Activated T-cell treated with anti-CD3 and anti-CD28 coated beads, Interleukin-2, amount 50 U/mL, for 24 hours (primary cell): ENCODE measurements around the gene KRTAP10-1.

Experiments used
- DNase-seq: peaks from one replicate; pipeline ENCODE4 v3.0.0-alpha.2; 2020
- H3K27ac Mint-ChIP-seq: 2 replicates; pipeline ENCODE4 v1.8.0; 2020; ENCODE audit warnings: mild to moderate bottlenecking, mixed read lengths
- H3K27me3 Mint-ChIP-seq: 2 replicates; pipeline ENCODE4 v1.8.0; 2020; ENCODE audit warnings: mixed read lengths
- H3K36me3 Mint-ChIP-seq: 2 replicates; pipeline ENCODE4 v1.8.0; 2020; ENCODE audit warnings: low read depth, mixed read lengths
- H3K4me1 Mint-ChIP-seq: 2 replicates; pipeline ENCODE4 v1.8.0; 2020; ENCODE audit warnings: low read depth, mixed read lengths
- H3K4me3 Mint-ChIP-seq: 2 replicates; pipeline ENCODE4 v1.8.0; 2020; ENCODE audit warnings: mild to moderate bottlenecking, moderate library complexity, mixed read lengths
- H3K9me3 Mint-ChIP-seq: 2 replicates; pipeline ENCODE4 v1.8.0; 2020; ENCODE audit warnings: mixed read lengths

The KRTAP10-1 gene

GRCh38 chr21:44547656-44548331 lies 7.8 kb upstream of the KRTAP10-1 start:
- Mint-ChIP-seq H3K27ac (peak overlapping the region; percentile 91), H3K36me3 (peaks cover 18% of the 10 kb centered on the region), H3K4me1 (peaks cover 24% of the 10 kb centered on the region), H3K9me3 (peaks cover 15% of the 10 kb centered on the region), H3K27me3 (no peaks in the 10 kb centered on the region), H3K4me3 (peak overlapping the region; percentile 53)
- peak; percentile 52 for DNase-seq

GRCh38 chr21:44544566-44544965 lies 4.6 kb upstream of the KRTAP10-1 start:
- Mint-ChIP-seq H3K27me3 (no peaks in the 10 kb centered on the region), H3K9me3 (peaks cover 15% of the 10 kb centered on the region), H3K36me3 (peaks cover 18% of the 10 kb centered on the region), H3K4me3 (no peak overlapping the region), H3K27ac (no peak overlapping the region), H3K4me1 (peaks cover 24% of the 10 kb centered on the region)
- DNase-seq: no peak

GRCh38 chr21:44542716-44543115 lies 2.7 kb upstream of the KRTAP10-1 start:
- no peak for DNase-seq
- peaks cover 14% of the 10 kb centered on the region for H3K9me3 Mint-ChIP-seq
- peaks cover 9% of the 10 kb centered on the region for H3K4me1 Mint-ChIP-seq
- no peak overlapping the region for H3K4me3 Mint-ChIP-seq
- H3K27ac Mint-ChIP-seq: no peak overlapping the region
- peaks cover 16% of the 10 kb centered on the region for H3K36me3 Mint-ChIP-seq
- H3K27me3 Mint-ChIP-seq: no peaks in the 10 kb centered on the region

GRCh38 chr21:44540741-44541288 lies 820 bp upstream of the KRTAP10-1 start:
- peaks cover 4% of the 10 kb centered on the region for H3K36me3 Mint-ChIP-seq
- H3K4me1 Mint-ChIP-seq: no peaks in the 10 kb centered on the region
- H3K27me3 Mint-ChIP-seq: no peaks in the 10 kb centered on the region
- peaks cover 5% of the 10 kb centered on the region for H3K9me3 Mint-ChIP-seq
- no peak overlapping the region for H3K4me3 Mint-ChIP-seq
- H3K27ac Mint-ChIP-seq: no peak overlapping the region
- DNase-seq: no peak

GRCh38 chr21:44539046-44539445 lies 949 bp downstream of the KRTAP10-1 start:
- Mint-ChIP-seq H3K4me3 (no peak overlapping the region), H3K9me3 (no peaks in the 10 kb centered on the region), H3K27ac (no peak overlapping the region), H3K36me3 (no peaks in the 10 kb centered on the region), H3K4me1 (no peaks in the 10 kb centered on the region), H3K27me3 (no peaks in the 10 kb centered on the region)
- DNase-seq: no peak

GRCh38 chr21:44537930-44538911 lies 1.8 kb downstream of the KRTAP10-1 start:
- no peaks in the 10 kb centered on the region for H3K36me3 Mint-ChIP-seq
- H3K27me3 Mint-ChIP-seq: no peaks in the 10 kb centered on the region
- no peaks in the 10 kb centered on the region for H3K9me3 Mint-ChIP-seq
- no peaks in the 10 kb centered on the region for H3K4me1 Mint-ChIP-seq
- H3K27ac Mint-ChIP-seq: no peak overlapping the region
- no peak overlapping the region for H3K4me3 Mint-ChIP-seq
- no peak for DNase-seq

- DNase-seq: no peak
- no peaks in the 10 kb centered on the region for H3K27me3 Mint-ChIP-seq
Measured at GRCh38 chr21:44535963-44536362, 4.0 kb downstream of the KRTAP10-1 start.

GRCh38 chr21:44534688-44535087 lies 5.3 kb downstream of the KRTAP10-1 start:
- no peaks in the 10 kb centered on the region for H3K27me3 Mint-ChIP-seq
- H3K27ac Mint-ChIP-seq: peak overlapping the region; percentile 3
- no peaks in the 10 kb centered on the region for H3K9me3 Mint-ChIP-seq
- H3K36me3 Mint-ChIP-seq: no peaks in the 10 kb centered on the region
- H3K4me3 Mint-ChIP-seq: no peak overlapping the region
- H3K4me1 Mint-ChIP-seq: no peaks in the 10 kb centered on the region
- DNase-seq: peak; percentile 7

More at GRCh38 chr21:44535963-44536362, 4.0 kb downstream of the KRTAP10-1 start:
- H3K9me3 Mint-ChIP-seq: no peaks in the 10 kb centered on the region
- no peaks in the 10 kb centered on the region for H3K36me3 Mint-ChIP-seq
- H3K4me1 Mint-ChIP-seq: no peaks in the 10 kb centered on the region
- H3K27ac Mint-ChIP-seq: no peak overlapping the region
- no peak overlapping the region for H3K4me3 Mint-ChIP-seq

GRCh38 chr21:44533891-44534627 lies 5.9 kb downstream of the KRTAP10-1 start:
- Mint-ChIP-seq H3K36me3 (no peaks in the 10 kb centered on the region), H3K27ac (no peak overlapping the region), H3K9me3 (no peaks in the 10 kb centered on the region), H3K4me3 (no peak overlapping the region), H3K4me1 (no peaks in the 10 kb centered on the region), H3K27me3 (no peaks in the 10 kb centered on the region)
- peak; percentile 19 for DNase-seq

- no peaks in the 10 kb centered on the region for H3K4me1 Mint-ChIP-seq
- no peaks in the 10 kb centered on the region for H3K9me3 Mint-ChIP-seq
- peak; percentile 19 for DNase-seq
- no peaks in the 10 kb centered on the region for H3K36me3 Mint-ChIP-seq
- H3K27me3 Mint-ChIP-seq: no peaks in the 10 kb centered on the region
- H3K4me3 Mint-ChIP-seq: no peak overlapping the region
- no peak overlapping the region for H3K27ac Mint-ChIP-seq
Measured at GRCh38 chr21:44533121-44533890, 6.7 kb downstream of the KRTAP10-1 start.

GRCh38 chr21:44532712-44533111 lies 7.3 kb downstream of the KRTAP10-1 start:
- H3K27me3 Mint-ChIP-seq: no peaks in the 10 kb centered on the region
- no peak overlapping the region for H3K27ac Mint-ChIP-seq
- no peaks in the 10 kb centered on the region for H3K36me3 Mint-ChIP-seq

GRCh38 chr21:44531606-44532564 lies 8.1 kb downstream of the KRTAP10-1 start:
- no peak for DNase-seq
- Mint-ChIP-seq H3K9me3 (no peaks in the 10 kb centered on the region), H3K36me3 (no peaks in the 10 kb centered on the region), H3K4me1 (no peaks in the 10 kb centered on the region), H3K27me3 (no peaks in the 10 kb centered on the region), H3K4me3 (no peak overlapping the region), H3K27ac (no peak overlapping the region)

More at GRCh38 chr21:44532712-44533111, 7.3 kb downstream of the KRTAP10-1 start:
- Mint-ChIP-seq H3K9me3 (no peaks in the 10 kb centered on the region), H3K4me1 (no peaks in the 10 kb centered on the region), H3K4me3 (no peak overlapping the region)
- DNase-seq: peak; percentile 19
